Panc1 (cell line): ENCODE measurements around the gene FAM3C.

Source experiments
- POLR2AphosphoS5 ChIP-seq: IDR thresholded peaks from 2 replicates; pipeline ENCODE4 v1.6.1; 2012; ENCODE audit warnings: mild to moderate bottlenecking, low read depth, low read length, moderate library complexity
- TF ChIP-seq, protein P1 (sequence below): fragments of 450-650 bp; IDR thresholded peaks from 2 replicates; pipeline ENCODE4 v1.5.1; 2017; ENCODE audit warnings: mild to moderate bottlenecking
- TF ChIP-seq, protein P2 (sequence below), 2 experiments: IDR thresholded peaks; 2 replicates each; pipeline ENCODE4 v1.6.1; 2011 to 2012; ENCODE audit warnings: low read depth in 2 of 2, control low read depth in 1 of 2, low read length in 1 of 2, mild to moderate bottlenecking in 1 of 2, moderate library complexity in 1 of 2; ENCODE audit not compliant: insufficient read depth in 1 of 2

DNA sequence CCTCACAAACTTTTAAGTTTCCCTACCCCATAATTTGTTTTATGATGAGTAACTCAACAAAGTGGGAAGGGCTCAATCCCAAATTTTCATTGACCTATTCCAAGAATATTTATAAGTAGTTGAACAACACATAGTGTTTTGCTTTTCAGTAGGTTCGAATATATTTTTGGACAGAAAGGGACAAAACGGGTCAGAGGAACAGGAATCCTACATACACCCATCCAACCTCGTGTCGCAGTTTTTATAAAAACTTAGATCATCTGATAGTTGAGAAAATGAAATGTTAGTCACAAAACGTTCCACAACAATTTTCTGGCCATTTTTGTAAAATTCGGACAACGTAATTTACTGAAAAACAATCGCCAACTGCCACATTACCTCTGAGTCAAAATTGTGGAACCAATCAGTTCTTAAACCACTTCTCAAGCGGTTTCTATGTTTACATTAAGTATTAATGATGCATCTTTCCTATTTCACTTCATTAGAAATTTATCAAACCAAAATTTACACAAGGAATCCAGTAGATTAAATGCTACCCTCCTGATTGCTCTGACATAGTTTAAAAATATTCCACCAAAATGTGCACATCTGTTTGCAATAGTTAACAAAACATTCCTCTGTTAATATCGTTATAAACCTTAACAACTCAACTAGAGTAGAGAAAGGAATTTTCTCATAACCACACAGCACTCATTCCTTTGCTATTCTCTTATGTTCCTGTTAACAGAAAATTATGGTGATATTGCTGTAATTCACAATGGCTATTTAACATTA, 61.0 kb downstream of the FAM3C start:
- TF ChIP-seq, protein P1, sequence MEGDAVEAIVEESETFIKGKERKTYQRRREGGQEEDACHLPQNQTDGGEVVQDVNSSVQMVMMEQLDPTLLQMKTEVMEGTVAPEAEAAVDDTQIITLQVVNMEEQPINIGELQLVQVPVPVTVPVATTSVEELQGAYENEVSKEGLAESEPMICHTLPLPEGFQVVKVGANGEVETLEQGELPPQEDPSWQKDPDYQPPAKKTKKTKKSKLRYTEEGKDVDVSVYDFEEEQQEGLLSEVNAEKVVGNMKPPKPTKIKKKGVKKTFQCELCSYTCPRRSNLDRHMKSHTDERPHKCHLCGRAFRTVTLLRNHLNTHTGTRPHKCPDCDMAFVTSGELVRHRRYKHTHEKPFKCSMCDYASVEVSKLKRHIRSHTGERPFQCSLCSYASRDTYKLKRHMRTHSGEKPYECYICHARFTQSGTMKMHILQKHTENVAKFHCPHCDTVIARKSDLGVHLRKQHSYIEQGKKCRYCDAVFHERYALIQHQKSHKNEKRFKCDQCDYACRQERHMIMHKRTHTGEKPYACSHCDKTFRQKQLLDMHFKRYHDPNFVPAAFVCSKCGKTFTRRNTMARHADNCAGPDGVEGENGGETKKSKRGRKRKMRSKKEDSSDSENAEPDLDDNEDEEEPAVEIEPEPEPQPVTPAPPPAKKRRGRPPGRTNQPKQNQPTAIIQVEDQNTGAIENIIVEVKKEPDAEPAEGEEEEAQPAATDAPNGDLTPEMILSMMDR, result no peak
- TF ChIP-seq POLR2AphosphoS5, result no peak
- TF ChIP-seq, protein P2, sequence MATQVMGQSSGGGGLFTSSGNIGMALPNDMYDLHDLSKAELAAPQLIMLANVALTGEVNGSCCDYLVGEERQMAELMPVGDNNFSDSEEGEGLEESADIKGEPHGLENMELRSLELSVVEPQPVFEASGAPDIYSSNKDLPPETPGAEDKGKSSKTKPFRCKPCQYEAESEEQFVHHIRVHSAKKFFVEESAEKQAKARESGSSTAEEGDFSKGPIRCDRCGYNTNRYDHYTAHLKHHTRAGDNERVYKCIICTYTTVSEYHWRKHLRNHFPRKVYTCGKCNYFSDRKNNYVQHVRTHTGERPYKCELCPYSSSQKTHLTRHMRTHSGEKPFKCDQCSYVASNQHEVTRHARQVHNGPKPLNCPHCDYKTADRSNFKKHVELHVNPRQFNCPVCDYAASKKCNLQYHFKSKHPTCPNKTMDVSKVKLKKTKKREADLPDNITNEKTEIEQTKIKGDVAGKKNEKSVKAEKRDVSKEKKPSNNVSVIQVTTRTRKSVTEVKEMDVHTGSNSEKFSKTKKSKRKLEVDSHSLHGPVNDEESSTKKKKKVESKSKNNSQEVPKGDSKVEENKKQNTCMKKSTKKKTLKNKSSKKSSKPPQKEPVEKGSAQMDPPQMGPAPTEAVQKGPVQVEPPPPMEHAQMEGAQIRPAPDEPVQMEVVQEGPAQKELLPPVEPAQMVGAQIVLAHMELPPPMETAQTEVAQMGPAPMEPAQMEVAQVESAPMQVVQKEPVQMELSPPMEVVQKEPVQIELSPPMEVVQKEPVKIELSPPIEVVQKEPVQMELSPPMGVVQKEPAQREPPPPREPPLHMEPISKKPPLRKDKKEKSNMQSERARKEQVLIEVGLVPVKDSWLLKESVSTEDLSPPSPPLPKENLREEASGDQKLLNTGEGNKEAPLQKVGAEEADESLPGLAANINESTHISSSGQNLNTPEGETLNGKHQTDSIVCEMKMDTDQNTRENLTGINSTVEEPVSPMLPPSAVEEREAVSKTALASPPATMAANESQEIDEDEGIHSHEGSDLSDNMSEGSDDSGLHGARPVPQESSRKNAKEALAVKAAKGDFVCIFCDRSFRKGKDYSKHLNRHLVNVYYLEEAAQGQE (IDR thresholded peaks at IDR 0.05; ENCODE audit: insufficient read depth in 1 of 2, low read depth in 2 of 2, low read length in 1 of 2), result no peak
